ENCODE results near the gene MVB12B.

The MVB12B gene

DNA sequence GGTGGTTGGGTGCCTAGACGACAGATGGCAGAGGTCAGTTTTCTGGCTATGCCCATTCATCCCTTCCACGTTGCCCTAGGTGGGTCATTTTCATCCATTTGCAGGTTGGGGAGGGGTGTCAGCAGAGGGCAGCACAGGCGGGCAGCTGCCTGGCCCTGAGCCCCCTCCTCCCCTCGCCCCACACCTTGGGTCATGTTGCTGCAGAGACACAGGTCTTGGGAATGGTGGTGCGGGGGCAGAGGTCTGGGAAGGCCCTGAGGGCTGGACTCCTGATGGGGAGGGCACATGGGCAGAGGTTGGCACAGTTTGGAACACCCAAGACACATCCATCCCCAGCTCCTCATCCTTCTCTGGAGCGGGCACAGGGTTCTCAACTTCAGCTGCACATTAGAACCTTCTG is 183.9 kb downstream of the MVB12B start:
- DNase-seq, result no peak

DNA sequence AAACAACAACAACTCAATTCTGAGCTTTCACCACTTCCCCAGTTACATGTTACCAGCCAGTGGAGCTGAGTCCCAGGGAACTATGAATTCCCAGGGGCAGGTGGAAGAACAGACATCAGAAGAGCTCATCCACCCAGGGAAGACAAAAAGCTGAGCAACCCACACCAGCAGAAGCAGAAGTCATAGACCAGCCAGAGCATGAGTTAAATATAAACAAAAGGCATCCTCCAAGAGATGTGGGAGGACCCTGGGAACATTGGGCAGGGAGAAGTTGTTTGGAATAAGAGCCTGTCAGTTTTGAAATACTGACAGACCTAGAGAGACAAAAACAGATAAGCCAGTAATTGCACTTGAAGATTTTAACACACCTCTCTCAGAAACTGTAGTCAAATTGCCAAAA is 184.8 kb downstream of the MVB12B start:
- no peak for DNase-seq

DNA sequence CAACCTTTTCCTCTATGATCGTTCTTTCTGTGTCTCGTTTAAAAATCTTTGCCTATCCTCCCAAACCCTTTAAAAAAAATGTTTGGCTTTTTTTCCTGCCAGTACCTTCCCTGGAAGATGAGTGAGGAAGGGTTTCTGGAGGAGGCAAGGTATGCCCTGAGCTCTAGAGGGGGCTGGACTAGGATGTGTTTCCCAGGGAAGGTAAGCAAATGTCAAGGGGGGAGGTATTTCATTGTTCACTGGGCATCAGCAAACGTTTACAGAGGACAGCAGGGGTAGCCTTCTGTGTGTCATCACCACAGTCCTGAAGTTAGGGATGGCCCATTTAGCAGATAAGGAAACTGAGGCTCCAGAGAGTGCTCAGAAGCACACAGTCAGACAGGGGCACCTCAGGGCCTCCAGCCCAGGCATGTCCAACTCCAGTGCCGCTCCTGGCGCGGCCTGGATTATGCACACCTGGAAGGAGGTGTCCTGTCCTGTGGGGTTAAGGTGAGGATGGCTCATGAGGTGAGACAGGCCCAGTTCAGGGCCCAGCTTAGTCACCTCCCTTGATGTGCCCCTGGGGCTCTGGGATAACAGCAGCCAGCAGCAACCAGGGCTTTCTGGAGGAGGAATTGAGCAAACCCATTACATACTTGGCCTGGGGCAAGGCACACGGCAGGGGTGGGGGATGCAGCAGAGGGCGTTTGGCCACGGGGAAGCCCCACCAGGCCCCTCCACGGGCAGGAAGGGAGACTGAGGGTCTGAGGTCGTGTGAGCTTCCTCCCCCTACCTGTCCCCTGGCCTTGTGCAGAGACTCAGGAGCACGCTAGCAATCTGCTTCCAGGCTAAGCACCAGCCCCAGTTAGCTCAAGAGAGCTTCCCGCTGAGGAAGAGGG is 186.8 kb downstream of the MVB12B start:
- no peak for DNase-seq

DNA sequence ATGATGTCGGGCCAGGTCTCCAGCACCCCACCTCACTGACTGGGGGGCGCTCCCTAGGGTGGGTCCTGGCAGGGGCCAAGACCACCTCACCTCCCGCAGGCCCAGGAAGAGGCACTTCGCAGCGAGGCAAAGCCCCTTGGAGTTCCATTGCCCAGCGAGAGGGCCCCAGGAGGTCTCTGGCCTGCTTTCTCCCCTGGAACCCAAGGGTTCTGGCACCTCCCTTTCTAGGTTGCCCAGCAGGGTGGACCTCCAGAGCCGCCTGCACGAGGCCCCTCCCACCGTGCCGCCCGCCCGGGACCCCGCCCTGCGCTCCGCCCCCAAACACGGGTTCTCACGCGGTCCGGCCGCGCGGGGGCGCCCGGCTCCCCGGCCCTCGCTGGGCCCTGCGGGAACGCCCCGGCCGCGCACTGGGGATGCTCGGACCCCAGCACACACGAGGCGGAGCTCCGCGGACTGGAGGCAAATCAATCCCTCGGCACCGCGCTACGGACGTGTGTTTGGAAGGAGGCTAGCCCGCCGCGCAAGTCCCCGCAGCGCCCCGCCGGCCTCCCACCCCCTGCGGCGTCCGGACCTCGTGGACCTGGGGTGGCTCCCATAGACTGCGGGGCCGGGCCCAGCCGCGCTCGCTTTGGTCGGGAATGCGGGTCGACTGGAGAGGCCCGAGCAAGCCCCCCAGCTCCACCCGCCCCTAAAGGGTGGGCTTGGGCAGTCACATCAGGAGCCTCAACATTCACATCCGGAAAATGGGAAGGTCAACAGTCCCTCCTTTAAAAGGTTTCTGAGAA is 187.6 kb downstream of the MVB12B start:
- DNase-seq, result no peak

DNA sequence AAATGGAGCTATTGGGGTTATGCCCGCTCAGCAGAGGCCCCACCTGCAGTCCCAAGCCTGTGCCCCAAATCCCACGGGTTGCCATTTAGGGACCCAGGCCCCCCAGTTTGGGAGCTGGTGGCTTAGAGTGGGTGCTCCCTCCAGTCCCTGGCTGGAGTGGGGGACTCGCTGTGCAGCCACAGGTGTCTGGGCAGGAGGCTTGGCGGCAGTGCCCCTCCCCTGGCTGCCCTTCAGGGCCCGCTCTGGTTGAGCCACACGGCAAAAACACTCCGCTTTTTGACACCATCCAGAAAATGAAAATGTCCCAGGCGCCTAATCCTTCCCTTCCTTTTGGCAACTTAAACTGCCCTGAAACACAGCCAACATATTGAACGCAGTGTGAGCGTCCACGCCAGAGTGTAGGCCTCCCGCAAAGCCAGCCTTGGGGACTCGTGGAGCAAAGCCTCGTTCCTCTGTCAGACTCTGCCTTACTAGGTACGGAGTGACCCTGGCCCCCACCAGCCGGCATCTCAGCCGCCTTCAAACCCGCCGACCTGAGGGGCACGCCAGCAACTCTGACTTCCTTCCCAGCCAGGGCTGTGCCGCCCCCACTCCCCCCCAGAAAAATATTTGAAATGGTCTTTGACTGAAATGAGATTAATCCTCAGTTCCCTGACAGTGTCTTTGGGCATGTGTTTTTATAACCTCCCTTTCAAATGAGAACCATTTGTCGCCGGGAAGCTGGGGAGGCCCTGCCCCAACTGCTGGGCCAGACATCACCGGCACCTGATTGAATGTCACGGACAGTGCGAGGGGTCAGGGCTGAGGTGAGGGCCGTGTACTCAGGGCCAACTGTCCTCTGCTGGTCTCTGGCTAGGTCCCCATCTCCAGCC is 188.6 kb downstream of the MVB12B start:
- DNase-seq, result no peak

DNA sequence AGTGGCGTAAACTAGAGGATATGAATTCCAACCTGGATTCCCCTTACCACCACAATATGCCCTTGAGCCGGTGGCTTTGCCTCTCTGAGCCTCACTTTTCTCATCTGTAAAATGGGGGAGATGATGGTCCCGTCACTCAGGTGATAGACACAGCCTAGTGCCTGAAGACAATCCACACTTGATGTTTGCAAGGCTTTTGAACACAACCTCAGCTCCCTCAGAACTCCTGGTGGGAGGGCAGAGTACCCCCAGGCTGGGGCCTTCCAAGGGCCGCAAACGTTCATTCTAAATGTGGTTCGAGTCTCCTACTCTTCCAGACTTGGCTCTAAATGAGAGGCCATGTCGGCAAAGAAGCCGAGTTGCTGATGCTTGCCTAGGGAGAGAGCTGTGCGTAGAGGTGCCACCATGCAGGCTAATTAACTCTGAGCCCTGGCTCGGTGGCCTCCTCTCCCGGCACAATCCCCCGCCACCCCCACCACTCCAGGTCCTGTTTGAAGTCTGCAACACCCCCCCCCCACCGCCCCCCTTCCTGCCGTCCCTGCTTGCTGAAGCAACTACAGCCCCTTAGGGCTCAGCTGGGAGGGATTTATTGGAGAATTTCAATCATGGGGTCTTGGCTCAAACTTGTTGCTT is 189.4 kb downstream of the MVB12B start:
- DNase-seq, result no peak

DNA sequence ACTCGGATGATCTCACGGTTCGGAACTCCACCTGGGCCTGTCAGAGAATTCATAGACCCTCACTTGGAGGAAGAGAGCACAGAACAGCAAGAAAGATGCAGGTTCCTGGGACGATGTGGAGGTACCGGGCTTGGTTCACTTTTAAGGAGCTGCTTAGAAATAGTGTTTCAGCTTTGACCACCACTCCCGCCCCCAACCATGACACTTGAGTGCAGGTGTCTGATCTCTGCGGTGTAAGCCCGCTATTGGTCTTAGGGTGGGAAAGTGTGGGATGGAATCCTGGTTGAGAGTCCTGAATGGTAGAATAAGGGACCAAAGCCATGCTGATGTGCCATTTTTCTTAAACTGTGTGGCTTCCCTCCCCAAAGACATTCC is 189.9 kb downstream of the MVB12B start:
- no peak for DNase-seq

DNA sequence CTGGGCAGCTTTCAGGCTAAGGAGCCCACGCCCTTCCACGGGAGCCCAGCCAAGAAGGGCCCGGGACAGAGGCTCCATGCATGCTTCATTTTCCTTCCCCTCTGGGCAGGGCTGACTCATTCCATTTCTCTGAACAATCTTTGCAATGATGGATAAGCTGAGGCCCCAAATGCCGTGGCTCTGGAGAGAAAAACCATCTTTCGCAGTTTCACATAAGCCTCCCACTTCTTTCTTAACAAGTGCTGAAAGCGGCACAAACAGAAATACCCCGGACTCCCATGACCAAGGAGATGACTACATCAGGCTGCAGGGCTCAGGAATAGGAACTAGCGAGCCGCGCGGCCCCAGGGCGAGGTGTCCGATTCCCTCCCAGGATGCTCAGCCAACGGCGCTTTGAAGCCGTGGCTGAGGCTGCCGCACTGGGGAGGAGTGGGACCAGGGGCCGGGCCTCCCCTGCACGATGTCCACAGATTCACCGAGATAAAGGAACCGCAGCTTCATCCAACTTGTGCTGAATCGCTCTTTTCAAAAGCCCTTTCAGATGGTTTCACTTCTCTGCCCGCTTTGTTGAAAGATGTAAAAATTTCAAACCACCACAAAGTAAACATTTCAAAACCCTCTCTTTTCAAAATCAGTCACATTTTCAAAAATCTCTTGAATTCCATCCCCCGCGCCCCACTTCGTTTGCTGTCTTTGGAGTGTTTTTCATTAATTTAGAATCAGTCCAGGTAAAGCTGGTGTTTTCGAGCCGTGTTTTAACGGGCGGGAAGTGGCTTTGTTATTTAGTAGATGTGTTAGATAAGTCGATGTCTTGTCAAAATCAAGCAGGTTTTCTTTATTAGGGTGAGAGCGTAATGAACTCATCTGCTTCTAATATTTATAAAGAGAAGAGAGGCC is 190.6 kb downstream of the MVB12B start:
- DNase-seq, result peak; percentile 76

DNA sequence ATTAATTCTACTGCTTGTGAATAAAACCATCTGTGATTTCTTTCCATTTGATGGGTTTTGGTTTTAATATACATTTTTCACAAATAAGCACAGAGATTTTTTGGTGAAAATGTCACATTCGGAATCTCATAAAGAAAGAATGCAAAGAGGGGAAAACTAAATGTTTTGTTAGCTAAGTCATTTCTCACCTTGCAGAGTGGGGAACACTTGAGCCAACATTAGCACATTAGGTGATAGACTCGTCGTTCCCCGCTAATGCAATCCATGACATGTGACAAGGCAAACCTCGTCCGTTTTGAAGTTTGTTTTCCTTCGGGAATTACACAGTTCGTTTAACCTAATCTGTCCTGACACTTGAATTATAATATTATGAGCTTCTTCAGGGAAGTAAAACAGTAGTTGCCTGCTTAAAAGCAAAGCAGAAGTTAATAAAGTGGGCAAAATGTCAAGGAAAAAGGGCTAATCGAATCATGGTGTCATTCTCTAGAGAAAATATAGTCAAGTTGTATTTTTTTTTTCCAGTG is 191.3 kb downstream of the MVB12B start:
- no peak for DNase-seq

DNA sequence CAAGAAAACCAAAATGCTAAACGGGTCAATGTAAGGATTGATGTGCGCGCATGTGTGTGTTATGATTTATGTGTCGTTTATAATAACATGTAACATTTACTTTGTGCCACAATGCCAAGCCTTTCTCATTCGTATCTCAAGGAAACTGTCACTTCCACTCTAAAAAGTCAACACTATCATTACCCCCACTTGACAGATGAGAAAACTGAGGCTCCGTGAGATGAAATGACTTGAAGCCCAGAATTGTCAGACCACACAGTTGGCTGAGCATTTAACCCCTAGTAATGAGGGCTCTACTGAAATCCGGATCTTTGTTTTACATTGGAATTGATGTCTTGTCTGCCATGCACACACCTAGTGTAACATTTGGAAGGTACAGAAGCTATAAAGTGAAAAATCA is 192.1 kb downstream of the MVB12B start:
- no peak for DNase-seq

DNA sequence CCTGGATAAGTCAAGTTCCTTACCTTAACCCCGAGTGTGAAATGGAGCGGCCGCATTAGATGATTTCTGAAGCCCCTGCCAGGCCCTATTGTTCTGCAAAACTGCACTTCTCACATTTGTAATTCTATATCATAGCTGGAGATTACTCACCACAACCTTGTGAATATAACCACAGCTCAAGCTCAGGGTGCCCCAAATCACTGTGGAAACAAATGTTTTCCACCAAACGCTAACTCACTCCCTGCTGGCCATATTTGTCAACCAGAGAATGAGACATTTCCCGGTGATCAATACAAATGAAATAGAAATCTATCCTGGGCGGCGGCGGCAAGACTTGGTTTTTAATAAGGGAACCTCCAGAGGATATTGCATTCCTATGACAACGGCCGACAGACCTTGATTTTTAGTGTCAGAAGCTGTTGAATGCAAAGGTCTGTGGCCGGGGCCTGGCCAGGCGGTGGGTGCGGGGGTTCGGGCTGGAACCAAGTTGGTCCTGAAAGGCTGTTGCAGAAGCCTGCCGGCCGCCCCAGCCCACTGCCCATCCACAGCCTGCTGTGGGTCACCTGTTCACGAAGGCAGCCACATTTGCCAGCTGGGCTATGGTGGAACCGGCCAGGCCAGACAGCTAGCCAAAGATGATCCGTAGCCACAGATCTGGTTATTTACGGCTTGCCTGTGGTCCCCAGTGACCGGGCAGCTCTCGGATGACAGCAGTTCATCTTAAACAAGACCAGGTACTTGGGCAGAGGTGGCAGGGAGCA is 193.2 kb downstream of the MVB12B start:
- peak; percentile 34 for DNase-seq

DNA sequence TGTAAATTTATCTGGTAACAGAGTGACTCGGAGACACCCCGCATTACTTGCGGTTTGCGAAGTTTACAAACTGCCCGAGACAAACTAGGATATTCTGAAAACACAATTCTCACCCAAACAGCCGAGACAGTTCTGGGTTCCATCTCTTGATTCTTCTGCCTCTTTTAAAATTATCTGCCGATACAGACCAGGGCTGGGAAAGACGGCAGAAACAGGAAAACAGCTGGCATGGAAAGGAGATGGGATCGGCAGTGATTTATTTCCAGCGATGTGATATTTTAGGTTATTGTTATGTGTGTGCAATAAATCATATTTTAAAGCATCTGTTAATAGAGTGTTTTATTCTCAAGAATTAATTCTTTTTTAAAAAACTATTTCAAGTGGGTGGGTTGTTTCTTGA is 193.8 kb downstream of the MVB12B start:
- no peak for DNase-seq

DNA sequence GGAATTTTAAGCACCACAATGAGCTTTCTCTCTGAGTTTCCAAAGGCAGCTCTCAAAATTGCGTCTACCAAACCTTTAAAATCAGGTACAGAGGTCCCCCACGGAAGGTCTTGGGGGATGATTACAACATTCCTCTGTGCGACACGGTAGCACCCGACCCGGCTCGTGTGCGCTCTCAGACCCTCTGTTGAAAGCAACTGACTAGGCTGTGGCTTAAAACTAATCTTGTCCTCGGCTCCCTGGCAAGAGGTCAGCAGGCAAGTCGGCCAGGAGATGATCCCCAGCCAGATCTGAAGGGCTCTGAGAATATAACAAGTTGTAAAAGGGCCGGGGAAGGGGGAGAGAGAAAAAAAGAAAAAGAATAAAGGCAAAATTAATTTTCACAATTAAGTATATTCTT is 194.5 kb downstream of the MVB12B start:
- DNase-seq, result peak; percentile 41

DNA sequence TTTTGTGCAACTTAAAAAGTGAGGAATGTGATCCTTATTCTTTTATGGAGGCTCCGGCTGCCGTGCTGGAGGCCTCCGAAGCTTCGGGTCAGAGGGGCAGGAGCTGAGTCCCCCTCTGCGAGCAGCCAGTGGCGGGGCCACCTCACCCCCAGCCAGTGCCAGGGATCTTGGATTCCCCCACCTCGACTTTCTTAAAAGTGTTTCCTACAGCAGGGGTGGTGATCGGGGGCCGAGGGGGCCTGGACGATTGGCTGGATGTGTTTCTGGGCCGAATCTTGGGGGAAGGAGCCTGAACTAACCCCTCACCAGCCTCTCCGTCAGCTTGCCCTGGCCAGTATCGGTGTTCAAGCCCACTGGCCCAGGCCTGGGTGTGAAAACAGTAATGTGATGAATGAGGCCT is 194.9 kb downstream of the MVB12B start:
- DNase-seq, result peak; percentile 41

DNA sequence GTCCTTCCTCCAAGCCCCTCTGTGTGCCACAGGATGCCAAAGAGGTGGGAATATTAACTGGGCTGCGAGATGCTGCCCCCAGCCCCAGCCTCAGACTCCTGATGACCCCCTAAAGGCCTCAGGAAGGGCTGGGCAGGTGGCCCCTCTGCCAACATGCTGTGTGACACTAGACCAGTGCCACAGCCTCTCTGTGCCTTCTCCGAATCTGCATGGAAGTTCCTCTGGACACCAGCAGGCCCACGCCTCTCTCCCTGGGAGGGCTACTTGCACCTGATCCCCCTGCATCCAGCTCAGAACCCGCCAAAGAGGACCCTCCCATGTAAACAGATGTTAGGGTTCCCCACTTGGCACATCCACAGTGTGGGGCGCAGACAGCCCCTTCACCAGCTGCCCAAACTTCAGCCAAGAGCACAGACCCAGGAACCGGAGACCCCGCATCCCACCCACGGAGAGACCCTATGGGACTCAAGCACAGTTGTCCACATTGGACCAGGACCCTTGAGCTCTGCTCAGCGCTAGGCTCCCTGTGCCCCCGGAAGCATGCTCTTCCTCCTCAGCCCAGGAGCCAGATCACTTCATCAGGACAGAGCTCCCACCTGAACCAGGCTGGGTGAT is 195.5 kb downstream of the MVB12B start:
- DNase-seq, result no peak

DNA sequence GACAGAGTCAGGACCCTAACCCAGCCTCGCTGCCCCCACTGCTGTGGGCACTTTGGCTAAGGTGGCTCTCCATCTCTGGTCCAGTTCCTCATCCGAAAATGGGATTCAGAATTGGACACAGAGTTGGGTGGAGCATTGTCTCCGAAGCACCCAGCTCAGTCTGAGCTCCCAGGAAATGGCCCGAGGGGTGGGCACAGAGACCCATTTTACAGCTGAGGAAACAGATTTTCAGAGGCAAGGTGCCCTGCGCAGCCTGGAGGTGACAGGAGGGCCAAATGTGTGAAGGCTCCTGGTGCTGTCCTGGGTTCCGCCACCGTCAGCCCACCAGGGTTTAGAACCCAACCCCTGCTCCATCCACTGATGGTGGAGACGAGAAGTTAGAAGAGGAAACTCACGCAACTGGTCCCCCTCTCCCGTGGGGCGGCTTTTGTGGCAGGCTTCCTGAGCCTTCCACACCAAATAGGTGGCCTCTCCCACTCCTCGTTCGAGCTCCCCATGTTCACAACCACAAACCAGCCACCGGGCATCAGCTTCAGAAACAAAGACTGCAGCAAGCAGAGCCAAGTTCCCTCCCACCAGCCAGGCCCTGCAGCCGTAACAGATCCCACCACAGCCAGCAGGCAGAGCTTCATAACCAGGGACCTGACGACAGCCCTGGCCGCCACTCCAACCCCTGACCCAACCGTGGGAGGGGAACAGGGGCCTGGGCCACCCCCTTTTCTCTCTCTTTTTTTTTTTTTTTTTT is 196.2 kb downstream of the MVB12B start:
- DNase-seq, result peak; percentile 44

DNA sequence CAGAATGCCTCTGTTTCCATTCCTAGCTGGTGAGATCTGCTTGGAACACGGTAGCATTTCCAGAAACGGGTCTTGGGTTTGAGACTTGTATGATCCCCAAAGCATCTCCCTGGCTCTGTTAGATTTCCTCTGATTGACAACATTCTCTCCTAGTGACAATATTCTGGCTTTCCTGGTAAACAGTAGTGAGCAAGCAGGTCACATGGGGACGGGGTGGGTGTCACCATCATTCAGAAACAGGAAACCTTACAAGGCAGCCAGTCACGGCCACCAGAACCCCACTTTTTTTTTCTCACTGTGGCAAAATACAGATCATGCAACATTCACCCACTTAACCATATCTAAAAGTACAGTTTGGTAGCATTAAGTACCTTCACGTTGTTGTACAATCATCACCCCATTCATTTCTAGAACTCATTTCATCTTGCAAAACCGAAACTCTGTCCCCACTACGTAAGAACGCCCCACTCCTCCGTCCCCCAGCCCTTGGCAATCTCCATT is 197.0 kb downstream of the MVB12B start:
- no peak for DNase-seq

DNA sequence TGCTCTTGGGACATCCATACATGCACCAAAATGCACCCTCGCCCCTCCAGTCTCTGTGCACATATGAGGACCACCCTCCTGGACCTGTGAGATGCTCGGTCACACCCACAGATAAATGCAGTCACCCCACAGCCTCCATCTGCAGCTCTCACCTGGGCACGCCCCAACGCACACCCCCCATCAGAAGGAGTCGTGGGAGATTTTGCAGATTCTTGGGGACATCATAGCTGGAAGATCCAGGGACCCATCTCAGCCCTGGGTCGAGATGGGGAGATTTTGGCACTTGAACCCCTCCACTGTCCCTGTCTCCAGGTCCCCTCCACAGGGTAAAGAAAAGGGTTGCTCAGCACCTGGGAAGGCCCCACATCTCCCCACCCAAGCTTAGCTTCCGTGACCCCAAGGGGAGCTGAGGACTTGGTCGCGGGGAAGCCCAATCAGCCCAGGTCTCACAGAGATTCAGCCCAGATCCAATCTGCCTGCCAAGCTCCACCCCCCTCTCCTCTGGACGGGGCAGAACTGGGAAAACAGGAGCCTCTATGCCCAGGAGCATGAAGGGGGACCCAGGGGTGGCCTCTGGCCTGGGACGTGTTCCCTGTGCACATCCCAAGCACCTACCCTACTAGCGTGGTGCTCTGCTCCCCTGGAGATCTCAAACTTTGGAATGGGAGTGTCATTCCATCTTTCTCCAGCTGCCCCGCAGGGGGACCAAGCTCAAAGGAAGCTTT is 197.9 kb downstream of the MVB12B start:
- DNase-seq, result no peak

All from right forelimb (tissue), 1 donor.